Heart left ventricle (tissue), 16 donors: Measurements from ENCODE around the gene RGS14. TPM values are rescaled to one million over a fixed set of nuclear protein-coding genes. Genes with fewer than 3 reads are reported as not detected.

Experiments used
- ATAC-seq, 4 donors: fragments of 200-7000 bp; cut with Tn5 transposase; one replicate each; pipeline ENCODE4 v1.9.1; 2020 to 2022; ENCODE audit warnings: moderate library complexity in 4 of 4, mild to moderate bottlenecking in 3 of 4, moderate number of reproducible peaks in 1 of 4
- DNase-seq, 5 donors: peaks; one replicate each; pipeline ENCODE4 v3.0.0-alpha.2; 2020
- H3K27ac ChIP-seq, 12 donors: fragments of 200-600 bp; sonication (generic) in 4 of 12; one replicate each; pipeline versions ENCODE4 v1.5.0 to v1.8.0; 2016 to 2022; ENCODE audit warnings: mild to moderate bottlenecking in 2 of 12
- H3K27me3 ChIP-seq, 9 donors: fragments of 200-600 bp; sonication (generic) in 2 of 9; one replicate each; pipeline versions ENCODE4 v1.5.1 to v1.8.0; 2016 to 2022; ENCODE audit warnings: mild to moderate bottlenecking in 3 of 9
- H3K36me3 ChIP-seq, 9 donors: fragments of 200-600 bp; sonication (generic) in 2 of 9; one replicate each; pipeline versions ENCODE4 v1.5.0 to v1.8.0; 2018 to 2022; ENCODE audit warnings: mild to moderate bottlenecking in 2 of 9
- H3K4me1 ChIP-seq, 12 donors: fragments of 200-600 bp; sonication (generic) in 4 of 12; one replicate each; pipeline versions ENCODE4 v1.5.0 to v1.8.0; 2016 to 2022; ENCODE audit warnings: mild to moderate bottlenecking in 3 of 12
- H3K4me3 ChIP-seq, 12 donors: fragments of 200-600 bp; sonication (generic) in 4 of 12; one replicate each; pipeline versions ENCODE4 v1.5.0 to v1.8.0; 2017 to 2022; ENCODE audit warnings: mild to moderate bottlenecking in 9 of 12, moderate library complexity in 4 of 12
- H3K9me3 ChIP-seq, 12 donors: fragments of 200-600 bp; sonication (generic) in 4 of 12; one replicate each; pipeline versions ENCODE4 v1.5.0 to v1.8.0; 2016 to 2022; ENCODE audit warnings: mild to moderate bottlenecking in 1 of 12
- CTCF ChIP-seq, 12 donors: fragments of 200-600 bp; sonication (generic) in 4 of 12; IDR thresholded peaks; one replicate each; pipeline versions ENCODE4 v1.5.0 to v1.8.0; 2018 to 2022; ENCODE audit warnings: antibody characterized with exemption in 12 of 12, mild to moderate bottlenecking in 5 of 12
- POLR2A ChIP-seq, 2 donors: fragments of 450-650 bp; IDR thresholded peaks; one replicate each; pipeline ENCODE4 v1.6.1; 2017; ENCODE audit warnings: antibody characterized with exemption in 2 of 2, mild to moderate bottlenecking in 2 of 2, moderate library complexity in 2 of 2
- WGBS, 4 donors: extraction: QIAGEN DNeasy Blood & Tissue Kit in 2 of 4; methylation state at CpG; one replicate each; pipeline versions ENCODE4 v1.1.5 to v1.1.7; 2013 to 2018; 5-methylcytosine and 5-hydroxymethylcytosine counted together
- intact Hi-C, 10 donors: fragments of 100-400 bp; cut with DNase I; formaldehyde crosslinking; loops; one replicate each; pipeline versions ENCODE4 v1.11.1 to v1.14.2; 2022
- polyA plus RNA-seq, 2 donors: library from polyadenylated mRNA; stranded (reverse); fragments of 200-250 nt; gene quantifications; one replicate each; pipeline ENCODE4 v1.2.3, GENCODE V29; 2013
- total RNA-seq, 9 donors: library from RNA; depleted of rRNA in 2 of 9; stranded (reverse); fragments of >200 nt in 2 of 9; fragmentation: NEBNext Ultra II Directional in 3 of 9; extraction: Animal tissue kit (Norgen Biotek cat#: 25700) in 3 of 9; gene quantifications; one replicate each; pipeline versions ENCODE4 v1.1.0 to v1.2.4, GENCODE V29; 2016 to 2023
- donor health status: ischemic (EF 13 %, LVEDD 7.1; RV severe dilation, severe dysfunction).
- donor health status: healthy with polysubstance abuse.
- donor health status: DM: no; HTN: yes; CAD: no.
- donor health status: DM: no; HTN: no; CAD: no.
- donor health status: ischemic (EF 25% LVEDD 6.9; RV normal size, moderate dysfunction).
- donor health status: ischemic (EF 25% LVEDD 5.7; RV mildly dilated, moderate dysfunction).
- donor health status: healthy.
- donor health status: DM: yes; HTN: yes; CAD: no.
- donor health status: ischemic (EF 35%, LVEDD 5.7; RV mildly dilated, moderate dysfunction).
- donor health status: nonischemic (EF 11% LVEDD 7.7; RV severe dilation, severe dysfunction).
- donor health status: DM: yes; HTN: yes; CAD: no.
- donor health status: PGD.
- donor health status: ischemic (EF 29% LVEDD 5.4; RV normal size, mild dysfunction).
- donor health status: nonischemic (EF 23%, LVEDD 6.1; RV moderate dilation, normal function).

The RGS14 gene
- total and polyA plus RNA-seq, 11 donors = 1.3 to 10.7 (median 3.7) TPM

GRCh38 chr5:177377851-177378776 is 20.4 kb downstream of the RGS14 start:
- Histone ChIP-seq H3K4me1 (no peaks in the 10 kb centered on the region), H3K36me3 (no peaks in the 10 kb centered on the region), H3K27ac (no peak overlapping the region), H3K4me3 (no peak overlapping the region), H3K9me3 (no peaks in the 10 kb centered on the region), H3K27me3 (peaks cover 0 to 14% (median 0%) of the 10 kb centered on the region in 9 donors)
- DNase-seq = no peak
- no peak for ATAC-seq
- intact Hi-C loops = no loop called here
- WGBS, 4 donors = 85 to 93% (median 88%) methylated on average over 7 to 8 of the region's 8 CpGs
- TF ChIP-seq CTCF (IDR thresholded peaks at IDR 0.05) = no peak
- TF ChIP-seq POLR2A (IDR thresholded peaks at IDR 0.05) = no peak

- Histone ChIP-seq H3K4me1 (no peaks in the 10 kb centered on the region), H3K27me3 (peaks cover 0 to 14% (median 0%) of the 10 kb centered on the region in 9 donors), H3K27ac (no peak overlapping the region), H3K4me3 (no peak overlapping the region), H3K36me3 (no peaks in the 10 kb centered on the region), H3K9me3 (no peaks in the 10 kb centered on the region)
- TF ChIP-seq CTCF (IDR thresholded peaks at IDR 0.05) = no peak
- no peak for TF ChIP-seq POLR2A (IDR thresholded peaks at IDR 0.05)
- WGBS, 4 donors = 82 to 86% (median 84%) methylated on average over 15 of the region's 15 CpGs
- DNase-seq = no peak
- intact Hi-C loops = no loop called here
- no peak for ATAC-seq
Observed at GRCh38 chr5:177378884-177379883, 21.5 kb downstream of the RGS14 start.

- Histone ChIP-seq H3K4me3 (no peak overlapping the region), H3K36me3 (no peaks in the 10 kb centered on the region), H3K27me3 (peaks cover 0 to 18% (median 0%) of the 10 kb centered on the region in 9 donors), H3K4me1 (no peaks in the 10 kb centered on the region), H3K9me3 (no peaks in the 10 kb centered on the region), H3K27ac (no peak overlapping the region)
- DNase-seq (no peak), ATAC-seq (no peak)
- WGBS, 4 donors = 86 to 96% (median 89%) methylated on average over 6 of the region's 6 CpGs
- intact Hi-C loops = loop anchor here in 2 of 10 donors (5.0 to 10.0 kb wide), 3 partner anchors 63 to 266 kb away; partner anchors contain the start of gene MXD3 (in 1 of the 2)
- TF ChIP-seq CTCF (IDR thresholded peaks at IDR 0.05) (no peak), POLR2A (IDR thresholded peaks at IDR 0.05) (no peak)
Observed at GRCh38 chr5:177380805-177381126, 23.0 kb downstream of the RGS14 start.
